Measurements from ENCODE around the gene UBXN1.
"Not testable (repeated sequence)": the region's sequence is repeated elsewhere in the genome, so short reads cannot be mapped to it uniquely, and the experiment has no call there.

The UBXN1 gene

DNA sequence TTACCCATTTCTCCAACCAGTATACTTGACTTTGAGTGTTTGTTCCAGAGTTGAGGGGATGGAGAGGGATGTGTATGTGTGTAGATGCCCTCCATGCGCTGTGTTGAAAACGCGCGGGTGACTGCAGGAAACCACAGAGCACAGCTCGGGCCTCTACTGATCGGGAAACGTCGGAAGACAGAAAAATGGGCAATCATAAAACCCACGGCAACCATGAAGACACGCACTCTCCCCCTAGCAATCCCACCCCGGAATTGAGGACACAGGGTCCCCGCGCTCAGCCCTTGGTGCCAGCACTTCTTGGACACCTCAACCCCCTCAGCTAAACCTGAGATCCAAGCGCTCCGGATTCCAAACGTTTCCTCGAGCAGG, 7.7 kb downstream of the UBXN1 start:
- no peak for DNase-seq

DNA sequence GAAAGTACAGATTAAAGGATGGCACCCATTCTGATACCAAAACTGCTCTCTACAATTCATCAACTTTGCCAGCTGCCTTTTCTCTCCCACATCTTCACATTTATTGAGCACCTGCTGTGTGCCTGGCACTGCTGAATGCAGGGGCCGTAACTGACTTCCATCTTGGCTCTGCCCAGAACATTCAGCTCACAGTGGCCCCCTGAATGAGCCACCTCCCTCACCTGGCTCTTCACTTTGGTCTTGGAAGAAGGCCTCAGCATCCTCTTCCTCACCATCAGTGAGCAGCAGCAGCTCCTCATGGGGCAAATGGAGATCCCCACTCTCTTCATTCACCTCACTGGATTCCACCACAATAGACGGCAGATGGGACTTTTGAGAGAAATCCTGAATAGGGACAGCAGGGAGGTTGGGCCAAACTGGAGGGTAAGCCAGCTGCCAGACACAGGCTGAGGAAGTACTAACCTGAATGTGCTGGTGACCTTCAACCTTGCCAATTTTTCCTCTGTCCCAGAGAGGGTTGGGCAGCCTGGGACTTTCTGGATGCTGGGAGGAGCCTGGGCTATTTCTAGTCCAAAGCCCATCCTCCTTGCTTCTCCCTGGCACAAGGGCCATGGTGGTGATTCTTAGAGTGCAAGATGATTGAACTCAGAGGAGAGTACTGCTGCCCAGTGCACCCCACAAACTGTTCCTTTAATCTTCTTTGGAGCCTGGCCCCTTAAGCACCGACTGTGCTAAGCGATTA, 9.3 kb downstream of the UBXN1 start:
- no peak for DNase-seq

DNA sequence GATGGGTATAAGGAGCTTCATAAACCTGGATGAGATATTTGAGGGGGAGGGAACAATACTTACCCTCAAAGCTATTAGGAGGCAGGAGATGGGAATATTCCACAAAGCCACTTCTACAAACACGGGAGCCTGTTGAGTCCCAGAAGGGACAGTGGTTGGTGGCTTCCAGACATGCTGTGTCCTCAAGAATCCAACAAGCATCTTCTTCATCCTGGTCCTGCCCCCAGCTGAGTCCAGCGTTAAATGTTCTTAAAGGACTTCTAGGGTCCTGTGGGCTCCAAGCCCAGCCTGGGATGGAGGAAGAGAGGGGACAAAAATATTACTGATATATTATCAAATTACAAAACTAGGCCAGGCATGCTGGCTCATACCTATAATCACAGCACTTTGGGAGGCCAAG, 11.4 kb downstream of the UBXN1 start:
- DNase-seq: no peak

DNA sequence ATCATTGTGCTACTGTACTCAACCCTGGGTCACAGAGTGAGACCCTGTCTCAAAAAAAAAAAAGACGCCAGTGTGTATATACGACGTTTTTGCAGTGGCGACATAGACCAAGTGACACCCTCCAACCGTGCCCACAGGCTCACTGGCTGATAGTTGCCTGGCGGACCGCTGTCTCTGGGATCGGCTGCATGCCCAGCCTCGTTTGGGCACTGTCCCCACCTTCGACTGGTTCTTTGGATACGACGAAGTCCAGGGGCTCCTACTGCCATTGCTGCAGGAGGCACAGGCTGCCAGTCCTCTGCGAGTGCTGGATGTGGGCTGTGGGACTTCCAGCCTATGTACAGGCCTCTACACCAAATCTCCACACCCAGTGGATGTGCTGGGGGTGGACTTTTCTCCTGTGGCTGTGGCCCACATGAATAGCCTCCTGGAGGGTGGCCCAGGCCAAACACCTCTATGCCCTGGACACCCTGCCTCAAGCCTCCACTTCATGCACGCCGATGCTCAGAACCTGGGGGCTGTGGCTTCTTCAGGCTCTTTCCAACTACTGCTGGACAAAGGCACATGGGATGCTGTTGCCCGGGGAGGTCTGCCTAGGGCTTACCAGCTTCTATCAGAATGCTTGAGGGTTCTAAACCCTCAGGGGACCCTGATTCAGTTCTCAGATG, 12.5 kb downstream of the UBXN1 start:
- DNase-seq: no peak

DNA sequence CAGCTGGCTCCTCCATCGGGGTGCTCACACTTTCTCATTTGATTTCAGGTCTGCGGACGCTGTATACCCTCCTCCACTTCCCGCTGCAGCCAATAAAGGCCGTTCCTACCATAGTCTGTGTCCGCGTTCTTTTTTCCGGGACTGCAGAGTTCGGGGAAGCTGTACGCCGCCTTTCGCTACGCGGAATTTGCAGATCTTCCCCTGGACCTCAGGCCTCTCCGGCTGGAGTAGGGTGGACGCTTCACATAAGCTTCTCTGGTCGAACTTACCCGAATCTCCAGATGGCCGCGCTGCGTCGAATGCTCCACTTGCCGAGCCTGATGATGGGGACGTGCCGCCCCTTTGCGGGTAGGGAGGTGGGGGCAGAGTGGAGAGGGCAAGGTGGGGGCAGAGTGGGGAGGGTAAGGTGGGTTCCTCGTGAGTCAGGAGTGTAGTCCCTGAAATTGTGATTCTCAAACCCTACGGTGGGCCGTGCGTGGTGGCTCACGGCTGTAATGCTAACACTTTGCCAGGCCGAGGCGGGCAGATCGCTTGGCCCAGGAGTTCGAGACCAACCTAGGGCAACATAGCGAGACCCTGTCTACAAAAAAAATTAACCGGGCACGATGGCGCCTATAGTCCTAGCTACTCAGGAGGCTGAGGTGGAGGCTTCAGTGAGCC, 13.1 kb downstream of the UBXN1 start:
- DNase-seq: peak; percentile 66

DNA sequence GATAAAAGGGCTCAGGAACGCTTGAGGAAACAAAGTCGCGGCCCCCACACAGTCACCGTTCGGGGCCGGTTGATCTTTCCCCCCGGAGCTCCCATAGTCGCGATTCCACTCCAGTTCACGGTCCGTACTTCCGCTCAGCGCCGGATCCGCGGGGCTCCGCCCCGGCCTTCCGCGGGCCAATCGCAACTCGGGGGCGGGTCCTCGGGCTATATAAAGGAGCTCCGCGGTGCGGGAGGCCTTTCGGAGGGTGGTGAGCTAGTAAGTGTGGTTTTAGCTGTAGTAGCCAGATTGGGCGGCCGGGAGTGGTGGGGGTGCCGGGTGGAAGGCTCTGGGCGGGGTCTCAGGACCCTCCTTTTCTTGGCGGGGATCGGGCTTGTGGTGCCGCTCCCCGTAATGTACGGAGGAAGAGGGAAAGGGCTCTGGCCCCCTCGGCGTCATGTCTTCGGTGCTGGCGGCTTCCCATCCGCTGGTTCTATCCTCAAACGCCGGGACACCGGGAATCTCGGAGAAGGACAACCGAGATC, 13.7 kb downstream of the UBXN1 start, which contains the start of the genes C11orf98 and CSKMT:
TSS of gene C11orf98 (minus strand) at position 136 of the 524 bp plus-strand sequence. CDS start at position 95, 41 bp downstream.
TSS of gene CSKMT (plus strand) at position 238 of the 524 bp plus-strand sequence. CDS start 568 bp downstream, outside the sequence.
- DNase-seq: peak; percentile 96

DNA sequence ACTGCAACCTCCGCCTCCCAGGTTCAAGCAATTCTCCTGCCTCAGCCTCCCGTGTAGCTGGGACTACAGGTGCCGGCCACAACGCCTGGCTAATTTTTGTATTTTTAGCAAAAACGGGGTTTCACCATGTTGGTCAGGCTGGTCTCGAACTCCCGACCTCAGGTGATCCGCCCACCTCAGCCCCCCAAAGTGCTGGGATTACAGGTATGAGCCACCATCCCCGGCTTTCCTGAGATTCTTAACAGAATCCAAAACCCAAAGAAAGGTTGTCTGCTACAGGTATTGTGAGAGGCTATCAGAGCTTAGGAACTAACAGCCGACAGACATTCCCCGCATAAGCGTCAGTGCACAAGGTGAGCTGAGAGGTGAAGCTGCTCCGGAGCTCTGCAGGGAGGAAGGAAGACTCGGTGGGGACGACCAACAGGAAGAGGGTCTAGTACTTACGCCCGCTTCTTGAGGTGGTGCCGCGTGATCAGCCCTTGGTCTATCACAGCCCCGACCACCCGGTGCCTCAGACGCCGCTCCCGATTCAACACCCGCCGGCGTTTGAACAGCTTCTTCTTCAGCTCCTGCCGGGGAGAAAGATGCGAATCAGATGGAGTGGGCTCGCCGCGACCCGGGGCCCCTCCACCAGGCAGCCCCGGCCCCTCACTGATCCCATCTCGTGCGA, 14.3 kb downstream of the UBXN1 start:
- no peak for DNase-seq

DNA sequence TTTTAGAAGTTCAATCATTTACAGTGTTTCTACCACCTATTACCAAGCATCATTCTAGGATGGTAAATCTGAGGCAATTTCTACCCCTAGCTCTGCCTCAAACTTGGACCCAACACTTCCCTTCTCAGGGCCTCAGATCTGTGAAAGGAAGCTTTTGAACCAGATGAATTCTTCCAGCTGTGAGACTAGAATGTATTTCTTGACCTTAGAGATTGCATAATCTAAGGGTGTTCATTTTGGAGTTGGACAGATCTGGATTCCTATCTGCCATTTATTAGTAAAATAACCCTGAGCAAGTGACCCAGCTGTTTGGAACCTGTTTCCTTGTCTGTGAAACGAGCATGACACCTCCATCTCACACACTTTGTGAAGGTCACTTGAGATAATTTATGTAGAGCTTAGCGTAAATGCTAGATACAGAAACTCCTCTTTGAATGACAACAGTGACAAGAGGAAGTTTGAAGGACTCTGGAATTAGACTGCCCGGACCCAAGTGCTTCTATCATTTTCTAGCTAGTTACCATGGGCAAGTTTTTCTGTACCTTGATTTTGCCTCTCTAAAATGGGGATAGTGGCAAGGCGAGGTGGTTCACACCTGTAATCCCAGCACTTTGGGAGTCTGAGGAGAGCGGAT, 22.0 kb downstream of the UBXN1 start:
- no peak for DNase-seq

DNA sequence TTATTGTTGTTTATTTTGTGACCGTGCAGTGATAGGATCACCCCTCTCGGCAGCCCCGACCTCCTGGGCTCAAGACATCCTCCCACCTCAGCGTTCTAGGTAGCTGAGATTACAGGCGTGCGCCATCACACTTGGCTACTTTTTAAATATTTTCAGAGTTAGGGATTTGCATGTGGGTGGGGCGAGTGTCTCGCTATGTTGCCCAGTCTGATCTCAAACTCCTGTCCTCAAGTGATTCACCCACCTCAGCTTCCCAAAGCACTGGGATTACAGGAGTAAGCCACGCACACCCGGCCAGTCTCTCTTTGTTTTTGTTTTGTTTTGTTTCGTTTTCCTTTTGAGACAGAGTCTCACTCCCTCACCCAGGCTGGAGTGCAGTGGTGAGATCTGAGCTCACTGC, 24.6 kb downstream of the UBXN1 start:
- DNase-seq: no peak

DNA sequence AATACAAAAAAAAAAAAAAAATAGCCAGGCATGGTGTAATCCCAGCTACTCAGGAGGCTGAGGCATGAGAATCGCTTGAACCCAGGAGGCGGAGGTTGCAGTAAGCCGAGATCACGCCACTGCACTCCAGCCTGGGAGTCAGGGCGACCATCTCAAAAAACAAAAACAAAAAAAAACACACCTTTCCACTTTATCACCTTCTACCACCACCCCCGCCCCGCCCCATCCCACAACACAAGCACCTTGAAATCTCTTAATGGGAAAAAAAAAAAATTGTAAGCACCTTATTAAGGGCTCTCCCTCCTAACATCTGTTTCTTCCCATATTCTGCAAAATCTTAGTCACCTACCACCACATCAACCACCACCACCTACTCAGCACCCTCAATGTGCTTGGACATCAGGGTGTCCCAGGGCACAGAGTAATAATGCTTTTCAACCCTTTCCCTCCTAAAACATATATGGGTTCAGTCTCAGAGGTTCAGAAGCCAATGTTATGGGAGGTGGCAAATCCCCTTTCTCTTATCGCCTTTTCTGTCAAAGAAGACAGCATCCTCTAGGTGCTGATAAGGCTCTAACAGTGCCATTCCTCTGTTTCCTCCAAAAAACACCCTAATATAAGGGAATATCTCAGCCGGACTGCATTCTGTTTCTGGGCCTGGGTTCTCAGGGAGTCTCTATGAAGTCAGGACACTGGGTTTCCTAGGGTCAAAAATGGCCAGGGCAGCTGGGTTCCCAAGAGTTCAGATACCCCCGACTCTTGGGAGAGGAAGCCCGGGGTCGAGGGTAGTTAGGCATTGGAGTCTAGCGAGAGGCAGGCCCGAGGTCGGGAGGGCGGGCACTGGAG, 26.5 kb downstream of the UBXN1 start:
- no peak for DNase-seq

DNA sequence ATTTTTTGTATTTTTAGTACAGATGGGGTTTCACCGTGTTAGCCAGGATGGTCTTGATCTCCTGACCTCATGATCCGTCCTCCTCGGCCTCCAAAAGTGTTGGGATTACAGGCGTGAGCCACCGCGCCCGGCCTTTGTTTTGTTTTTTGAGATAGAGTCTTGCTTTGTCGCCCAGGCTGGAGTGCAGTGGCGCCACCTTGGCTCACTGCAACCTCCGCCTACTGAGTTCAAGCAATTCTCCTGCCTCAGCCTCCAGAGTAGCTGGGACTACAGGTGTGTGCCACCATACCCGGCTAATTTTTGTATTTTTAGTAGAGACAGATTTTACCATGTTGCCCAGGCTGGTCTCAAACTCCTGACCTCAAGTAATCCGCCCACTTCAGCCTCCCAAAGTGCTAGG, 28.6 kb downstream of the UBXN1 start:
- not testable (repeated sequence) for DNase-seq

DNA sequence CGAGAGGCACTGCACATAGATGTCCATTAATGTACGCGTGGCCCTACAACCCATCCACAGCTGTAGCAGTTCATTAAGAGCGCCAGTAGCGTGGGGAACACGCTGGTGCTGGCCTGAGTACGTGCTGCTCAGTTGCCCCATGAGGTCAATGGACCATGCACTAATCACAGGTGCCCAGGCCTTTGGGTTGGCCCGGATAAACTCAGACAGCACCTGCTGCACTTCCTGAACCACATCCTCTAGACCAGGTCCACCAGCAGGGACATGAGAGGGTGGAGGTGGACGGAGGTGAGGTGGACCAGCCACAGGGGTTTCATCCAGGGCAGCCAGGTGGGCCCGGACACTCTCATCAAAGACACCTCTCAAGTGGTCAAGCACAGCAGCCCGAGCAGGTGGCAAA, 29.4 kb downstream of the UBXN1 start:
- no peak for DNase-seq

DNA sequence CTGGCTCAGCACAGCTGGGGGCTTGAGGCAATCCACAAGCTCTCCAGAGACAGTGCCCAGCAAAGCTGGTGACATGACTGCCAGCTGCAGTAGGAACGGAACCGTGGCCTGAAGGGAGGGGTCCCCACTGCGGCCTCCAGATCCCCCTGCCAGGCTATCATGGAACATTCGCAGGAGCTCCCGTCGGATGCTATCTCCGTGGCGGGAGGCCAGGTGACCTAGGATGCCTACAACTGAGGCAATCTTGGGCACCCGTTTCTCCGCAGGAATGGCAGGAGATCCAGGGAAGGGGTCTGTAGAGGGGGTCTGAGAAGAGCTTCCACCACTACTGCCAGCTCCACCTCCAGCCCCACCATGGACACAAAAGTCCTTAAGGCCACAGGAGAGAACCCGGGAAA, 29.9 kb downstream of the UBXN1 start:
- no peak for DNase-seq

DNA sequence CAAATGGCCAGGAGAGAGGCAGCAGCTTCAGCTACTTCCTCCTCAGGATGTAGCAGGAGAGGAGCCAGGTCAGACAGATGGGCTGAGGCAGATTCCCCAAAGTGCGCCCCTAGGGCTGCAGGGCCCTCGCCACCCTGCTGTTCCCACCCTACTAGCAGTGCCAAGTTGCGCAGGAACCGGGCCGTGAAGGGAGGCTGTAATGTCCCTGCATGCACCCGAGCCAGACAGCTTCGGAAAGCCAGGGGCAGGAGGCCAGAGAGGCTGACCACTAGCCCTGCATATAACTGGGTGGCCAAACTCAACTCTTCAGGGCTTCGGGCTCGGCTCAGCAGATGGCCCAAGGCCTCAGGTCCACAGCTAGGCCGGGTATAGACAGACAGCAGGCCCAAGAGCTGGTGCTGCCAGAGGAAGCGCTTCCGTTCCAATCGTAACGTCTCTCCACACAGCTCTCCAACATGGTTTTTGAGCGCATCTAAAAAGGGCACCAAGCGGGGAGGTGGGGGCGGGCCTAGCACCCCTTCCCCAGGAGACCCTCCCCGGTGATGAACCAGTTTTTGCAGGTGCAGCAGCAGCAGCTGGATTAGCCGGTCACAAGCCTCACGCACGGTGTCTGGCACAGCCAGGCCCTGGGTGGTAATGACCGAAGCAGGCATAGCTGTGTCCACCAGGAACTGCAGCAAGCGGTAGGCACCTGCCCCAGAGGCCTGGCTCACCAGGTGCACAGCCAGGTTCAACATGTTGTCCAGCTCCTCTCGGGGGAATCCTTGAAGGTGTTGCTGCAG, 30.5 kb downstream of the UBXN1 start:
- no peak for DNase-seq

DNA sequence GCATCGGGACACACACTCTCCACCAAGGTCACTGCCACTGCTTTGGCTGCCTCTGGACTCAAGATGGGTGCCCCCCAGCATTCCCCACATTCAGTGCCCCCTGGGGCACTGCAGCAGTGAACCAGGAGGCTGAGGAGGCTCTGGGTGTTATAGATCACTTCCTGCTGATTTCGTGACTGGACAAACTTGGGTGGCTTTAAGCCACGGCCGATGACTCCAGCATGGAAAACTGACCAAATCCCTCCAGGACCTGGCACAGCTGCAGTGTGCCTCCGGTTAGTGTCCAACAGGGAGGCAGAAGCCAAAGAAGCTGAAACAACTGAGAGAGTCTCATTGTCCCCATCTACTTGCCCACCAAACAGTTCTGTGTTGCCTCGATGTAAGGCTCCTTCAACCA, 31.3 kb downstream of the UBXN1 start:
- DNase-seq: no peak

DNA sequence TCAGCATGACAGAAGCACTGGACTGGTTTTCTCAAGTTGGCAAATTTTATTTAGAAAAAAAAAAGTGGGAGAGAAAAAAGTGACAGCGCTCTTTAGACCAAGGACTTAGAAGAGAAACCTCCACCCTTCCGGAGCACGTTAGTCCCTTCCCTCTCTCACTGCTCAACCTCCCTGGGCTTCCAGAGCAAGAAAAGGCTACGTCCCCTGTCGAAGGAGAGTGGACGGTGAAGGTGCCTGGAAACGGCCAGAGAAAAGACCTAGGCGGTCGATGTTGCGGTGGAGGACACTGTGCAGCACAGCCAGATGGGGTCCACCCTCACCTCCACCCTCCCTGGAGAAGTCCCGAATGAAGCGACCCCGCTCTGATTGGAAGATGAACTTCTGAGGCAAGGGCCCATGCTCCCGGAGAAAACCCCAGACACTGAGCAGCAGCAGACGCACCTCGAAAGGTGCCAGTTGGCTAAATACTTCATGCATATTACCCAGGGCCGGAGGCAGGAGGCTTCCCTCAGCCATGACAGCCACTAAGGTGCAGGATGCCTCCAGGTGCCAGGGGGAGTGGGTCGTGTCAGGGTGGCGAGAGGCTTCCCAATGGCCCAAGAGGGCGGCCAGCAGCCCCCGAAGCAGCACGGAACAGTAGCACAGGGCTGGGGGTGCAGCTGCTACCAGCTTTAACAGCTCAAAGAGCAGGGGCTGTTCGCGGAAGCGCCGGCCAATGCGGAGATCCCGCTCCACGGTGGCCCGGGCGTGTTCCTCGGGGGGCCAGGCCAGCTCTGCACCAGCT, 31.9 kb downstream of the UBXN1 start:
- no peak for DNase-seq

DNA sequence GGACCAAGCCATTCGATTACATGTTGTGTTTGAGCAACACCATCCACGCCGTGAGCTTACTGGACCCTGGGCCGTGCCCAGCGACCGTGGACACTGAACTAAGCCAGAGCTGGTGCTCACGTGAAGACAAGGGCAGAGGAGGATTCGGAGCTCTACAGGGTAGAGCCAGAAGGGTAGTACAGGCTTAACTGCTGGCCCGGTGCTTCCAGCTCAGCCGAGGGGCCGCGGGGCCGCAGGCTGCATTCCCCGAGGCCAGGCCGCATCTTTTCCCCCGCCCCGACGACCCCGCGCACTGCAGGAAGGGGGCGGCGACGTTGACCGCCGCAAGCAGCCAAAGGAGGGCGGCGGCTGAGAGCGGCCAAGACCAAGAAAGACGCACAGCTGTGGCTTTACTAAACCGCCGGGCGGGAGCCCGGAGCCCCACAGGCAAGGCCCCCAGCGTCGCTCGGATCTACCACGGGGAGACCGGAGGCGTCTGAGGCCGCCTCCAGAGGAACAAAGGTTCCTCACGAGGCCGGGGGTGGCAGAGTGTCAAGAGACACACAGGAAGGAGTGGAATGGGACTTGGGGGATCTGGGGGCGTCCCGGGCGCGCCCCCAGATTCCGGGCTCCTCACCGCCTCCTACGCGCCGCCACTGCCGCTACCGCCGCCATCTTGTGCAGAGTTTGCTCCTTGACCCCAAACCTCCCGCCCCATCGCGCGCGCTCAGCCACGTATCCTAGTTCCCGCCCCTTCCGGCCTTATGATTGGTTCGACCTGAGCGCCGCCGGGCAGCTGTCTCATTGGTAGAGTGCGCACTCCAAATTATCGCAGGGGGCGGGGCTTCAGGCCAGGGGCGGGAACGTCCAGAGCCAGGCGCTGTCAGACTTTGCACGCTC, 32.7 kb downstream of the UBXN1 start, which contains the start of gene GANAB:
TSS of gene GANAB (minus strand) at position 668 of the 879 bp plus-strand sequence. CDS start at position 654, 14 bp downstream.
- DNase-seq: peak; percentile 98

DNA sequence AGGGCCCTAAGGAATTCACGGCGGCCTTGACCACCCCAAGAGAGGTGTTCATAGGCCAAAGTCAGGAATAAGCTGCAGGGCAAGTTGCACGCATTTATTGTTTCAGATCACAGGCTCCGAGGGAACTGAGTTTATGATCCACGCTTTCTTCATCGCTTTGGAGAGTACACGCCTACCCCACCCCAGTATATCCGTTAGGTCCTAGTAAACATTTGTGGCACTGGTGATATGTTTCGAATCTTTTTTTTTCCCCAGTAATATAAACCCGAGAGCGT, 33.3 kb downstream of the UBXN1 start:
- DNase-seq: no peak

DNA sequence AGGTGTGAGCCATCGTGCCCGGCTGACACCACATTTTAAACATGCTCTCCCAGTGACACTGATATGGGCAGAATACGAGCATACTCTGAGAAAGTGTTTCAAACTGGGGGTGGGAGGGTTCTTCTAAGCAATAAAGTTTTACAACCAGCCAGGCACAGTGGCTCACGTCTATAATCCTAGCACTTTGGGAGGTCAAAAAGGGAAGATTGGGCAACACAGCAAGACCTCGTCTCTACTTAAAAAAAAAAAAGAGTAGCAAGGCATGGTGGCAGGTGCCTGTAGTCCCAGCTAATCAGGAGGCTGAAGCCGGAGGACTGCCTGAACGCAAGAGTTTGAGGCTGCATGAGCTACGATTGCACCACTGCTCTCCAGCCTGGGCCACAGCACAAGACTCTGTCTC, 34.7 kb downstream of the UBXN1 start:
- no peak for DNase-seq

All from midbrain (tissue), 1 donor.